Sigmoid colon (tissue), 7 donors: ENCODE measurements around the gene WFIKKN2. TPM values are rescaled to one million over a fixed set of nuclear protein-coding genes. Genes with fewer than 3 reads are reported as not detected.

Experiments used
- DNase-seq: peaks from one replicate; pipeline ENCODE4 v3.0.0-alpha.2; 2019
- H3K27ac ChIP-seq, 4 donors: fragments of 200-600 bp; sonication (generic); one replicate each; pipeline ENCODE4 v1.5.1; 2016 to 2019; ENCODE audit warnings: mild to moderate bottlenecking in 1 of 4
- H3K27me3 ChIP-seq, 3 donors: fragments of 200-600 bp; sonication (generic); one replicate each; pipeline ENCODE4 v1.5.1; 2019; ENCODE audit warnings: mild to moderate bottlenecking in 1 of 3
- H3K36me3 ChIP-seq, 4 donors: fragments of 200-600 bp; sonication (generic); one replicate each; pipeline ENCODE4 v1.5.1; 2016 to 2019
- H3K4me1 ChIP-seq, 4 donors: fragments of 200-600 bp; sonication (generic); one replicate each; pipeline ENCODE4 v1.5.1; 2017 to 2019
- H3K4me3 ChIP-seq, 4 donors: fragments of 200-600 bp; sonication (generic); one replicate each; pipeline ENCODE4 v1.5.1; 2017 to 2019; ENCODE audit warnings: mild to moderate bottlenecking in 2 of 4, moderate library complexity in 1 of 4
- H3K9me3 ChIP-seq, 4 donors: fragments of 200-600 bp in 3 of 4; sonication (generic) in 3 of 4; one replicate each; pipeline versions ENCODE4 v1.5.1 to v1.6.1; 2013 to 2019
- CTCF ChIP-seq, 4 experiments: fragments of 450-650 bp in 3 of 4; fragments of 200-600 bp in 1 of 4; IDR thresholded peaks; one replicate each; pipeline ENCODE4 v1.5.1; 2016 to 2019; ENCODE audit warnings: antibody characterized with exemption in 4 of 4, mild to moderate bottlenecking in 3 of 4, moderate library complexity in 2 of 4
- EP300 ChIP-seq, 4 donors: sonication (generic); formaldehyde crosslinking; IDR thresholded peaks; one replicate each; pipeline ENCODE4 v1.6.1; 2017; ENCODE audit warnings: antibody characterized with exemption in 4 of 4
- POLR2A ChIP-seq, 2 donors: fragments of 450-650 bp; IDR thresholded peaks; one replicate each; pipeline ENCODE4 v1.6.1; 2016; ENCODE audit warnings: antibody characterized with exemption in 2 of 2, mild to moderate bottlenecking in 2 of 2, moderate library complexity in 2 of 2
- POLR2AphosphoS5 ChIP-seq, 4 donors: sonication (generic); formaldehyde crosslinking; IDR thresholded peaks; one replicate each; pipeline ENCODE4 v1.6.1; 2017; ENCODE audit warnings: antibody characterized with exemption in 4 of 4
- WGBS, 2 donors: extraction: QIAGEN DNeasy Blood & Tissue Kit; methylation state at CpG; one replicate each; pipeline ENCODE4 v1.1.7; 2013; 5-methylcytosine and 5-hydroxymethylcytosine counted together
- intact Hi-C: fragments of 100-400 bp; cut with DNase I; formaldehyde crosslinking; loops from one replicate; pipeline ENCODE4 v1.15.1; 2023
- polyA plus RNA-seq, 3 donors: library from polyadenylated mRNA; stranded (reverse); fragments of 200-250 nt; gene quantifications; one replicate each; pipeline ENCODE4 v1.2.3, GENCODE V29; 2013
- total RNA-seq, 4 donors: library from RNA; depleted of rRNA; stranded (reverse); fragments of >200 nt; gene quantifications; one replicate each; pipeline ENCODE4 v1.1.0, GENCODE V29; 2016
- donor health status: healthy with polysubstance abuse.
- donor health status: Bipolar disorder and iron deficiency.
- donor health status: healthy.

The WFIKKN2 gene
- total and polyA plus RNA-seq, 7 donors: under 0.01 to 1.1 (median 0.11) TPM; not detected in 1

GRCh38 chr17:50832864-50833381 lies 2.5 kb upstream of the WFIKKN2 start:
- intact Hi-C loops: no loop called here
- DNase-seq: peak; percentile 55
- 76 to 85% methylated on average over 13 of the region's 13 CpGs for WGBS, 2 donors
- no peaks in the 10 kb centered on the region for H3K27me3 ChIP-seq
- H3K4me3 ChIP-seq: no peak overlapping the region
- TF ChIP-seq CTCF (IDR thresholded peaks at IDR 0.05): no peak
- no peak for TF ChIP-seq EP300 (IDR thresholded peaks at IDR 0.05)
- TF ChIP-seq POLR2A (IDR thresholded peaks at IDR 0.05): no peak
- no peak for TF ChIP-seq POLR2AphosphoS5 (IDR thresholded peaks at IDR 0.05)
- peaks cover 0 to 14% (median 12%) of the 10 kb centered on the region in 4 donors for H3K4me1 ChIP-seq
- no peaks in the 10 kb centered on the region for H3K9me3 ChIP-seq
- H3K36me3 ChIP-seq: no peaks in the 10 kb centered on the region
- no peak overlapping the region for H3K27ac ChIP-seq

- H3K27ac ChIP-seq: no peak overlapping the region
- peaks cover 0 to 14% (median 12%) of the 10 kb centered on the region in 4 donors for H3K4me1 ChIP-seq
- WGBS, 2 donors: 91 to 94% methylated on average over 38 of the region's 38 CpGs
Observed at GRCh38 chr17:50833510-50834428, 1.6 kb upstream of the WFIKKN2 start.

GRCh38 chr17:50834429-50835300 lies 721 bp upstream of the WFIKKN2 start:
- no peaks in the 10 kb centered on the region for H3K36me3 ChIP-seq
- 20 to 56% methylated on average over 38 of the region's 38 CpGs for WGBS, 2 donors
- no peaks in the 10 kb centered on the region for H3K27me3 ChIP-seq
- no peaks in the 10 kb centered on the region for H3K9me3 ChIP-seq
- peak overlapping the region in 3 of 4 donors; percentile 30 to 35 (median 33) for H3K27ac ChIP-seq
- TF ChIP-seq POLR2A (IDR thresholded peaks at IDR 0.05) (no peak), CTCF (IDR thresholded peaks at IDR 0.05) (no peak), EP300 (IDR thresholded peaks at IDR 0.05) (no peak), POLR2AphosphoS5 (IDR thresholded peaks at IDR 0.05) (no peak)
- H3K4me3 ChIP-seq: peak overlapping the region in 3 of 4 donors; percentile 30 to 45 (median 40)
- intact Hi-C loops: no loop called here
- peak; percentile 68 for DNase-seq
- peaks cover 0 to 14% (median 12%) of the 10 kb centered on the region in 4 donors for H3K4me1 ChIP-seq

More at GRCh38 chr17:50833510-50834428, 1.6 kb upstream of the WFIKKN2 start:
- intact Hi-C loops: no loop called here
- no peaks in the 10 kb centered on the region for H3K9me3 ChIP-seq
- TF ChIP-seq CTCF (IDR thresholded peaks at IDR 0.05): no peak
- TF ChIP-seq EP300 (IDR thresholded peaks at IDR 0.05): no peak
- TF ChIP-seq POLR2A (IDR thresholded peaks at IDR 0.05): no peak
- TF ChIP-seq POLR2AphosphoS5 (IDR thresholded peaks at IDR 0.05): no peak
- H3K36me3 ChIP-seq: no peaks in the 10 kb centered on the region
- H3K27me3 ChIP-seq: no peaks in the 10 kb centered on the region
- H3K4me3 ChIP-seq: no peak overlapping the region
- DNase-seq: peak; percentile 52

DNA sequence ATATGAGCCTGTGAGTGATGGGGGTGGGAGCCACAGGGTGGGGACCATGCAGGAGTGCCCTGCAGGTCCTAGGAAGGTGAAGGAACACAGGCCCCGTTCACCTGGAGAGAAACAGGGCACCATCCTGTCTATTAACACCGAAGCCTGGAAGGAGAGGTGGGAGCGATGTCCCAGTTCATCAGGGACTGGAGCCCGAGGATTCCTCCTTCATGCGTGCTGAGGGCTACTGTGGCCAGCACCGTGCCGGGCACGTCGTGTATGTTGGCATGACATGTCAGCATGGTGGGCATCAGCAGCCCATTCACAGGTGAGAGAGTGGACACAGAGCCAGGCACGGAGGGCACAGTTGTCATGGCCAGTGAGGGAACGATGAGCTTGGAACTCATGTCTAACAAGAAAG lies 1.4 kb downstream of the WFIKKN2 start:
- no peak for DNase-seq
- WGBS, 2 donors: 89 to 91% methylated on average over 11 of the region's 11 CpGs
- Histone ChIP-seq H3K4me3 (no peak overlapping the region), H3K36me3 (no peaks in the 10 kb centered on the region), H3K9me3 (no peaks in the 10 kb centered on the region), H3K27me3 (no peaks in the 10 kb centered on the region), H3K4me1 (peaks cover 0 to 14% (median 14%) of the 10 kb centered on the region in 4 donors), H3K27ac (no peak overlapping the region)
- intact Hi-C loops: no loop called here
- no peak for TF ChIP-seq CTCF (IDR thresholded peaks at IDR 0.05)
- TF ChIP-seq POLR2AphosphoS5 (IDR thresholded peaks at IDR 0.05): no peak
- no peak for TF ChIP-seq POLR2A (IDR thresholded peaks at IDR 0.05)
- no peak for TF ChIP-seq EP300 (IDR thresholded peaks at IDR 0.05)
